ENCODE data around the gene TMEM234.
A peak's percentile ranks its signal among the peaks of the same experiment; 100 is the strongest.

TMEM234 gene

DNA sequence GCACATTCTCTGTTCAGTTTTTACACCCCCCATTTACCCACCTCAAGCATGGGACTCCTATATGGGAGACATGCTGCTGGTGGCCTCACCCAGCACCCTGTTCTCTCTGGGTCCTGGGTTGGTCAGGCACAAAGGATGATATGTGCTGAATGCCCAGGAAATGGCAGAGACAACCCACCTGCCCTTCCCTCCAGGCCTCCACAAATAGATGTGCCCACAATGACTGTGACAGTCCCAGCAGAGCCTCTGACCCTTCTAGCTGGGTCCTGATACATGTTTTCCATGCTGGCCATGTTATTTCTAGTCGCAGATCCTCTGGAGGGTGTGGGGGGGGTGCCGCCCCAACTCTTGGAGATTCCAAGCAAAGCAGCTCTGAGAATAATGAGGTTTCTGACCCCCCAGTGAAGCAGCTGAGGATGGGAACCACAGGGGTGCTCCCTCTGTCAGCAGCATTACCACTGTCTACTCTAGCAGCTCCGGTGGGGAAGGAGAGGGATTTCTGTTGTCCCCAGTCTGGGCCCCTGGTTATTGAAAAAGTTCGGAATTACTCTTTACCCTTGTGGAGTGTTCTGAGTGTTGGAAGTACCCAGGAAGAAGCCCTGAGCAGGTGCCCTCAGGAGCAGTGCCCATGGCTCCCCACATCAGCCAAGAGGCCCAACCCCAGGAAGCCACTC, 23.0 kb downstream of the TMEM234 start:
- DNase-seq = no peak

DNA sequence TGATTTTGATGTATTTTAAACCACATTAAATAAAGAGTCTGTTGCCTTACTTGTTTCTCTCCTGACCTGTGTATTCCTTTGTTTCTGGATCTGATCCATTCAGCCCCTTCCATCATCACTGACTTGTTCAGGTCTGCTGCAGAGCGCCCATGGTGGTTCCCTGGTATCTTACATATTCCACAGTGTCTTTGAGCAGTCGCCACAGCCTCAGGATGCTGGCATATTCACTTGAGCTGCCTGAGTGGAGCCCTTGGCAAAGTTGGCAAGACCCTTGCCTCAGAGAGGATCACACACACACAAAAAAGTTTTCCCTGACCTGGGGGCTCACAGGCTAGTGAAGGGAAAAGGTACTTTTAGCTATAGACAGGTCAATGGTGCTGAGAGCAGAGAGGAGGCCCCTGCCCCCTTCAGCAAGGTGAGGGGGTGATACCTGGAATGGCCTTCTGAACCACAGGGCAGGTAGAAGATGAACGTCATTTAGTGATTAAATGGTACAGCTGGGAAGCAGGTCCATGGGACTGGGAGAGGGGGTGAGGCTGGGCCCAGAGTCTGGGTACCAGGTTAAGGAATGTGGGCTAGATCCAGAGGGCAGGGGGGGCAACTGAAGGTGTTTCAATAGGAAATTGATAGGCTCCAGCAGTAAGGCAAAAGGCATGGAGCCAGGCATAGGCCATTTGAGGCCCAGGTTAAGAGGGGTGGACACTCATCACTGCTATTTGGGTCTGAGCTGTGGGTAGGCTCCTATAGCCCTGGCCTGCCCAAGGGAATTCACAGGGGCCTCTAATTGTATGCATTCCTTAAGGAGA, 23.7 kb downstream of the TMEM234 start:
- DNase-seq = no peak

DNA sequence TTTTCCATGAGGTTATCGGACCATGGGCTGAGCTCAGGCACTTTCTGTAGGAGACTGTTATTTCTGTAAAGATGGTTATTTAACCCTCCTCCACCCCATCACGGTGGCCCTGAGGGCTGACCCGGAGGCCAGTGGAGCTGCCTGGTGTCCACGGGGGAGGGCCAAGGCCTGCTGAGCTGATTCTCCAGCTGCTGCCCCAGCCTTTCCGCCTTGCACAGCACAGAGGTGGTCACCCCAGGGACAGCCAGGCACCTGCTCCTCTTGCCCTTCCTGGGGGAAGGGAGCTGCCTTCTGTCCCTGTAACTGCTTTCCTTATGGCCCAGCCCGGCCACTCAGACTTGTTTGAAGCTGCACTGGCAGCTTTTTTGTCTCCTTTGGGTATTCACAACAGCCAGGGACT, 24.3 kb downstream of the TMEM234 start:
- DNase-seq = no peak

DNA sequence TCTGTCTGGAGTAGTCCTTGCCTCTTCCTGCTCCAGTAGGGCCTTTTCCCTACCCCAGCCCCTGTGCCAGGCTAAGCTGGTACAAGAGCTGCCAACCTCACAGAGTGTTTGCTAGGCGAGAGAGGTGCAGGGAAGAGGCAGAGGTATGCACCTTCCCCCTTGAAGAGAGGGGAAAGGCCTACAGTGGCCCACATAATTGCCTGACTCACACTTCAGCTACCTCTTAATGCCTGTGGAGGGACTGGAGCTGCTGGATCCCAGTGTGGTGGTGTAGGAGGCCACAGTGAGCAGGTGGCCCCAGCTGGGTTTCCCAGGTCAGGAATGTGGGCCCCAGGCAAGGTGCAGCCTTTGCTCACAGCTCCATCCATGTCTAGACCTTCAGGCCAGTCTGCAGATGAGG, 25.1 kb downstream of the TMEM234 start:
- no peak for DNase-seq

GRCh38 chr1:32195972-32196823, 26.0 kb downstream of the TMEM234 start:
- DNase-seq = no peak

- DNase-seq = no peak
Measured at GRCh38 chr1:32195531-32195930, 26.6 kb downstream of the TMEM234 start.

- DNase-seq = no peak
Measured at GRCh38 chr1:32194984-32195383, 27.2 kb downstream of the TMEM234 start.

- no peak for DNase-seq
Measured at GRCh38 chr1:32192220-32192948, 29.8 kb downstream of the TMEM234 start.

DNA sequence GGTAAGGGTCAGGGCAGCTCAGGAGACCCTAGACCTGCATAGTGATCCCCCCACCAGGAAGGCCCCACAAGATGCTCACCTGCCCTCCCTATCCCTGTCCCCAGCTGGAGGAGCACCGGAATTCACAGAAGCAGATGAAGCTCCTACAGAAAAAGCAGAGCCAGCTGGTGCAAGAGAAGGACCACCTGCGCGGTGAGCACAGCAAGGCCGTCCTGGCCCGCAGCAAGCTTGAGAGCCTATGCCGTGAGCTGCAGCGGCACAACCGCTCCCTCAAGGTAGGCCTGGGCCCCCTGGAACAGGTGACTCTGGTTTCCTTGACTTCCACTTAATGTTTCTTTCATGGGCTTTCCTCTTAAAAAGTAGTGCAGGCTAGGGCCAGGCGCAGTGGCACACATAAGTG, 34.3 kb downstream of the TMEM234 start:
- no peak for DNase-seq

GRCh38 chr1:32186491-32186890, 35.7 kb downstream of the TMEM234 start:
- no peak for DNase-seq

DNA sequence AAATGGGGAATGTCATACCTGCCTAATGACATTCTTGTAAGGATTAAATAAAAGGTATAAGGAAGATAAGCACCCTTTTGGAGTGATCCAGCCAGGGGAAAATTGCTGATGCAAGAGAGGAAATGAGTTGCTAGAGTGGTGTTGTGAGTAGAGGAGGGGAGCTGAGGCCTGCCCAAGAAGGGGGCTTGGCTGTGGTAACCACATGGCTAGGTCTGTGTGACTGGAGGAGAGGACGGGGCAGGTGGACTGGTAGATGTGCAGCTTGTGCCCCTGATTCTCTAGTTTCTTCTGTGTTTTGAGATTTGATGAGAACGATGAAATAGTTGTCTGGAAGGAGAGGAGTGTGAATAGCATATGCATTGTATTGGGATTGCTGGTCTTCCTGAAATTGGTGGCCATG, 36.1 kb downstream of the TMEM234 start:
- DNase-seq = no peak

DNA sequence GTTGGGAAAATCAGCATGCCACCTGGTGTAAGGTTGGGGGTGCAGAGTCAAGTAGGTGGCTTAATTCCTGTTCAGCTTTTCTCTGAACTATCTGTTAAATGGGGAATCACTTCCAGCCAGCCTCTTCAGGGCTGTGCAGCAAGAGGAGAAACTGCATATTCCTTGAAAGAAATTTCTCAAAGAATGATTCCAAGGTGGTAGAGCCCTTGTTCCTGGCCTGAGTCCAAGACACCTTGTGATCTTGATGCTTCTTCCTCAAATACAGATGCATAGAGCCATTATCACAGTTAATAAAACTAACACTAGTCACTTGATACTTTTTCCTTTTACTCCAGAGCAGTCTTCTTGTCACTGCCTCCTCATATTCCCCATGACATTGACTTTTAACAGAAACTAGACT, 37.5 kb downstream of the TMEM234 start:
- DNase-seq = no peak

DNA sequence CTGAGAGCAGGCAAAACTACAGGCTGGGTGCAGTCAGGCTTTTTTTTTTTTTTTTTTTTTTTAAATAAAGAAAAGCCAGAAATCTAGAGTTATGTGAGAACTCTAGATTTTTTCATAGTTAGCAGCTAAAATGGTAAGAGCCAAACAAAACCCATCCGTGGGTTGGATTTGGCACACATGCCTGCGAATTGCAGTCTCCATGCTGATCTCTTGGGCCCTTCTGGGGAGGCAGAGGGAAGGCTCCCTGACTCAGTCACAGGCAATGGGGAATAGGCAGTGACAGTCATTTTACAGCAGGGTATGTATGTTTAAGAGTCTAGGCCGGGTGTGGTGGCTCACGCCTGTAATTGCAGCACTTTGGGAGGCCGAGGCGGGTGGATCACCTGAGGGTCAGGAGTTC, 40.1 kb downstream of the TMEM234 start:
- no peak for DNase-seq

- no peak for DNase-seq
Measured at GRCh38 chr1:32181563-32181962, 40.6 kb downstream of the TMEM234 start.

DNA sequence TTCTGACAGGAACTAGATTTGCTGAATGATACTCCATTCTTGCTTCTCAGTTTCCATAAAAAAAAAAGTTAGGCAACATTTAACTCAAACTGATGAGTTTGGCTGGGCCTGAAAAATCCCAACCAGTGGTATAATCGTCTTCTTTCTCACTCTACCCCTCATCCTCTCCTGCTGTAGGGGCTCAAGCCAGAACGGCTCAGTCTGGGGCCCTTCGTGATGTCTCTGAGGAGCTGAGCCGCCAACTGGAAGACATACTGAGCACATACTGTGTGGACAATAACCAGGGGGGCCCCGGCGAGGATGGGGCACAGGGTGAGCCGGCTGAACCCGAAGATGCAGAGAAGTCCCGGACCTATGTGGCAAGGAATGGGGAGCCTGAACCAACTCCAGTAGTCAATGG, 41.1 kb downstream of the TMEM234 start:
- DNase-seq = no peak

DNA sequence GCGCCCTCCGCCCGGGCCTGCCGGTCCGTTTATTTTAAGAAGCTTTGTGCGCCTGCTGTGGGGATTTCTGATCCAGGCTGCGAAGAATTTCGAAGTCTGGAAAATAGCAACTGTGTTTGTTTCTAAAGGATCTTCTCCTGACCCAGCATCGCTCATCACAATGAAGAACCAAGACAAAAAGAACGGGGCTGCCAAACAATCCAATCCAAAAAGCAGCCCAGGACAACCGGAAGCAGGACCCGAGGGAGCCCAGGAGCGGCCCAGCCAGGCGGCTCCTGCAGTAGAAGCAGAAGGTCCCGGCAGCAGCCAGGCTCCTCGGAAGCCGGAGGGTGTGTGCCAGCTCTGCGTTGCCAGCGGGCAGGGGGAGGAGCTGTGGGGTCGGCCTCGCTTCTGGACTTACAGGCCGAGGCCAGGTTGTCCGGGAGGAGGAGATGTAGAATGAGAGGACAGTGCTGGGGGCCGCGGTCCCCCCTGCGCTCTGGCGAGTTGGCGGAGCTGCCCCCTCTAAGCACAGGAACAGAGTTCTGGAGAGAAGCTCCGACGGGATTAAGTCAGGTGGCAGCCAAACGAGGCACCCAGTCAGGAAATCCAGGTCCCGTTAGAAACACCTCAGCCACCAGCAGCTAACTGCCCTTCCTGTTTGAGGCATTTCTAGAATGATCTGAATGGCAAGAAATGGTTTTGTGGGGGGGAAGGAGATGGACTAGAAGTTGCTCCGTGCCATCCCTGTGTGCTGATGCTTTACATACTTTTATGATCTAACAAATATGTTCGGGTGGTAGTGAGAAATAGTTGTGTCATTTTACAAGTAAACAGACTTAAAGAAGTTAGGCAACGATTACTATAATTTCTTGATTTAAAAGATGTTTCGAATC, 41.7 kb downstream of the TMEM234 start:
- DNase-seq = no peak

- peak; percentile 76 for DNase-seq
Measured at GRCh38 chr1:32179443-32180185, 42.5 kb downstream of the TMEM234 start, which contains the start of gene TXLNA. Gene TXLNA, plus strand, starts transcription at chr1:32179675. Its CDS starts 671 bp downstream, at chr1:32180346.

GRCh38 chr1:32179193-32179442, 43.0 kb downstream of the TMEM234 start:
- DNase-seq = no peak

GRCh38 chr1:32178380-32179192, 43.6 kb downstream of the TMEM234 start:
- no peak for DNase-seq

DNA sequence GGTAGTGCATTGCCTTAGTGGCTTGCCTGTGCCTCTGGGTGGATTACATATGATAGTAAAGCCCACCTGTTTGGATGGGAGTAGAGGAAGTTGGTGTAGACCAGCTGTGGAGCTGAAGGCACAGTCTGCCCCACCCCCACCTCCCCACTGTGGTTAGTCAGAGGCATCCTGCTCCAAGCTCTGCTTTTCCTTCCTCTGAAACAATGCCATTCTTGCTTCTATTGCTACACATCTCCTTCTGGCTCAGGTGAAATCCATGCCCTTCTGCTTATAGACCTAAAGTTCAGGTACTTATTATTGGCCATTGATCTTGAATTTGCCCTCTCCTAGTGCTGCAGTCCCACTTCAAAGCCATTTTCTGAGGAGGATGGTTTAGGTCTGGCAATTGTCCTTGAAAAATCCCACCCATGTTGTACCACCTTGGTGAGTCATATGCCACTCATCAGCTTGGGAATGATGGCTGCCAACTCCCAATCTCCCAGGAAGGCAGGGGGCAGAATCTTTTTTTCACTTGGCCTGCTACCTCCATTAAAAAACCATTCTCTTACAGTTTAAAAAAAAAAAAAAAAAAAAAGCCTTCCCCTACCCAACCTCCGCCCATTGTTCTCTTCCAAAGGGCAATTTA, 49.4 kb downstream of the TMEM234 start:
- no peak for DNase-seq

Measured in NCI-H187 (cell line).